ENCODE data around the gene PLXND1. TPM values are rescaled to one million over a fixed set of nuclear protein-coding genes. Genes with fewer than 3 reads are reported as not detected.

The PLXND1 gene
- polyA plus RNA-seq, 1 donor from 2014 or later, result 0.05 TPM

DNA sequence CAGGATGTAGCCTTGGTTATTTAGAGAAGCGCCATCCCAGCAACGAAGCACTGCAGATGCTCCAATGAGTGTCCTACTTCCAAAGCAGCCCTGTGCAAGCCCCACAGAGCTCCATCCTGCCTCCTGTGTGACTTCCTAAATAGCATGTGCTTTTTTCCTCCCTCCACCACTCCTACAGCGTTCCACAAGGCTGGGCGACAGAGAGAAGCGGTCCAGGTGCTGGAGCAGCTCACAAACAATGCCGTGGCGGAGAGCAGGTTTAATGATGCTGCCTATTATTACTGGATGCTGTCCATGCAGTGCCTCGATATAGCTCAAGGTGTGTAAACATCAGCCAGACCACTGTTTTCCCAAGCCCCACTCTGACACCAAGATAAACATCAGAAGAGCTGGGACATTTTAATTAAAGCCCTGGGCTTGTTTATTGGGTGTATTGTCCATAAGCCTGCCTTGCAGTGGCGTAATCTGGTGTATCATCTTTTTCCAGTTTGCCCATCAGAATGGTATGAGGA lies 100.2 kb downstream of the PLXND1 start:
- no peaks in the 10 kb centered on the region for H3K9me3 ChIP-seq (ENCODE audit: low read length)
- no peak overlapping the region for H2AFZ ChIP-seq (ENCODE audit: low read depth, low read length)
- no peak for TF ChIP-seq RAD21 (conservative IDR thresholded peaks at IDR 0.05)
- TF ChIP-seq, protein P1, sequence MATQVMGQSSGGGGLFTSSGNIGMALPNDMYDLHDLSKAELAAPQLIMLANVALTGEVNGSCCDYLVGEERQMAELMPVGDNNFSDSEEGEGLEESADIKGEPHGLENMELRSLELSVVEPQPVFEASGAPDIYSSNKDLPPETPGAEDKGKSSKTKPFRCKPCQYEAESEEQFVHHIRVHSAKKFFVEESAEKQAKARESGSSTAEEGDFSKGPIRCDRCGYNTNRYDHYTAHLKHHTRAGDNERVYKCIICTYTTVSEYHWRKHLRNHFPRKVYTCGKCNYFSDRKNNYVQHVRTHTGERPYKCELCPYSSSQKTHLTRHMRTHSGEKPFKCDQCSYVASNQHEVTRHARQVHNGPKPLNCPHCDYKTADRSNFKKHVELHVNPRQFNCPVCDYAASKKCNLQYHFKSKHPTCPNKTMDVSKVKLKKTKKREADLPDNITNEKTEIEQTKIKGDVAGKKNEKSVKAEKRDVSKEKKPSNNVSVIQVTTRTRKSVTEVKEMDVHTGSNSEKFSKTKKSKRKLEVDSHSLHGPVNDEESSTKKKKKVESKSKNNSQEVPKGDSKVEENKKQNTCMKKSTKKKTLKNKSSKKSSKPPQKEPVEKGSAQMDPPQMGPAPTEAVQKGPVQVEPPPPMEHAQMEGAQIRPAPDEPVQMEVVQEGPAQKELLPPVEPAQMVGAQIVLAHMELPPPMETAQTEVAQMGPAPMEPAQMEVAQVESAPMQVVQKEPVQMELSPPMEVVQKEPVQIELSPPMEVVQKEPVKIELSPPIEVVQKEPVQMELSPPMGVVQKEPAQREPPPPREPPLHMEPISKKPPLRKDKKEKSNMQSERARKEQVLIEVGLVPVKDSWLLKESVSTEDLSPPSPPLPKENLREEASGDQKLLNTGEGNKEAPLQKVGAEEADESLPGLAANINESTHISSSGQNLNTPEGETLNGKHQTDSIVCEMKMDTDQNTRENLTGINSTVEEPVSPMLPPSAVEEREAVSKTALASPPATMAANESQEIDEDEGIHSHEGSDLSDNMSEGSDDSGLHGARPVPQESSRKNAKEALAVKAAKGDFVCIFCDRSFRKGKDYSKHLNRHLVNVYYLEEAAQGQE (IDR thresholded peaks at IDR 0.05; ENCODE audit: borderline replicate concordance), result no peak
- H3K36me3 ChIP-seq (ENCODE audit: insufficient read depth, low read length), result no peaks in the 10 kb centered on the region
- no peak overlapping the region for H3K27ac ChIP-seq (ENCODE audit: low read length)
- no peaks in the 10 kb centered on the region for H3K9me2 ChIP-seq (ENCODE audit: insufficient read depth, low read length)
- no peaks in the 10 kb centered on the region for H3K79me2 ChIP-seq (replicated peaks; ENCODE audit: insufficient read depth, low read length)
- H4K20me1 ChIP-seq (ENCODE audit: insufficient read depth), result no peaks in the 10 kb centered on the region
- no peak overlapping the region for H3K4me2 ChIP-seq (ENCODE audit: low read length)
- H3K4me3 ChIP-seq (ENCODE audit: low read length), result no peak overlapping the region
- H3F3A ChIP-seq (ENCODE audit: insufficient read depth, low read length, poor library complexity, severe bottlenecking), result no peaks in the 10 kb centered on the region
- H3K27me3 ChIP-seq (ENCODE audit: insufficient read depth, low read depth, low read length), result no peaks in the 10 kb centered on the region
- no peak overlapping the region for H3K9ac ChIP-seq (ENCODE audit: low read length)

DNA sequence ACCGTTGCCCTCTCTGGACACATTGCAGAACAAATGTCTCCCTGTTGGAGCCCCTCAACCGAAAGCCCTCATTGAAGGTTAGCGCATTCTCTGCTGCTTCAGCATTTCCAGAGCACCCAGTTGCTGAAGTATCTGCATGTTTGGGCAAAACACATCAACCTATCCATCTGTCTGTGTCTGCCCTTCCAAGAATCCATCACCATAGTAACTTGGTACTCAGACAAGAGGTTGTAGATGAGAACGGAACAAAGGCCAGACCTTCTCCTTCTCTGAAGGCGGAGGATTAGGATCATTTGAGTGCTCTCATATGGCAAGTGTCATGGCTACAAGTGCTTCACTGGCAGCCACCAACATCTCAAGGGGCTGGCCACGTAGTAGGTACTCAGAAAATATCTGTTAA lies 101.1 kb downstream of the PLXND1 start:
- H3K27me3 ChIP-seq (ENCODE audit: insufficient read depth, low read depth, low read length), result no peaks in the 10 kb centered on the region
- TF ChIP-seq POLR2AphosphoS5 (IDR thresholded peaks at IDR 0.05) (no peak), MXI1 (conservative IDR thresholded peaks at IDR 0.05; ENCODE audit: poor library complexity, severe bottlenecking) (no peak), TAF1 (IDR thresholded peaks at IDR 0.05; ENCODE audit: low read depth) (no peak)
- no peak overlapping the region for H3K4me3 ChIP-seq (ENCODE audit: low read length)
- no peaks in the 10 kb centered on the region for H3K79me2 ChIP-seq (replicated peaks; ENCODE audit: insufficient read depth, low read length)
- no peak overlapping the region for H3K27ac ChIP-seq (ENCODE audit: low read length)
- no peak overlapping the region for H3K4me2 ChIP-seq (ENCODE audit: low read length)
- no peaks in the 10 kb centered on the region for H3F3A ChIP-seq (ENCODE audit: insufficient read depth, low read length, poor library complexity, severe bottlenecking)
- no peaks in the 10 kb centered on the region for H3K9me3 ChIP-seq (ENCODE audit: low read length)
- no peaks in the 10 kb centered on the region for H3K36me3 ChIP-seq (ENCODE audit: insufficient read depth, low read length)
- H4K20me1 ChIP-seq (ENCODE audit: insufficient read depth), result no peaks in the 10 kb centered on the region
- H2AFZ ChIP-seq (ENCODE audit: low read depth, low read length), result no peak overlapping the region
- no peak overlapping the region for H3K9ac ChIP-seq (ENCODE audit: low read length)
- H3K9me2 ChIP-seq (ENCODE audit: insufficient read depth, low read length), result no peaks in the 10 kb centered on the region

Small RNA genes within 50 kb of the gene (small RNA-seq; reads per million reads assigned to genes)
- 0 to 0.19 (median 0) reads per million in 3 experiments for gene RN7SL752P

Other genes with a start within 250 kb of the PLXND1 start
- 0.14 and 0.32 TPM in 2 replicates for gene EFCAB12, start 178.0 kb downstream of the PLXND1 start, polyA plus RNA-seq
- 48.9 and 50.0 TPM in 2 replicates for gene MBD4, start 166.7 kb downstream of the PLXND1 start, polyA plus RNA-seq
- gene IFT122, start 166.5 kb downstream of the PLXND1 start, polyA plus RNA-seq, result 21.6 and 28.3 TPM in 2 replicates
- gene RHO, start 78.0 kb downstream of the PLXND1 start, polyA plus RNA-seq, result not detected in 2 replicates
- gene H1-8, start 63.5 kb downstream of the PLXND1 start, polyA plus RNA-seq, result not detected in 2 replicates